Measurements from ENCODE around the gene ADD3.

DNA sequence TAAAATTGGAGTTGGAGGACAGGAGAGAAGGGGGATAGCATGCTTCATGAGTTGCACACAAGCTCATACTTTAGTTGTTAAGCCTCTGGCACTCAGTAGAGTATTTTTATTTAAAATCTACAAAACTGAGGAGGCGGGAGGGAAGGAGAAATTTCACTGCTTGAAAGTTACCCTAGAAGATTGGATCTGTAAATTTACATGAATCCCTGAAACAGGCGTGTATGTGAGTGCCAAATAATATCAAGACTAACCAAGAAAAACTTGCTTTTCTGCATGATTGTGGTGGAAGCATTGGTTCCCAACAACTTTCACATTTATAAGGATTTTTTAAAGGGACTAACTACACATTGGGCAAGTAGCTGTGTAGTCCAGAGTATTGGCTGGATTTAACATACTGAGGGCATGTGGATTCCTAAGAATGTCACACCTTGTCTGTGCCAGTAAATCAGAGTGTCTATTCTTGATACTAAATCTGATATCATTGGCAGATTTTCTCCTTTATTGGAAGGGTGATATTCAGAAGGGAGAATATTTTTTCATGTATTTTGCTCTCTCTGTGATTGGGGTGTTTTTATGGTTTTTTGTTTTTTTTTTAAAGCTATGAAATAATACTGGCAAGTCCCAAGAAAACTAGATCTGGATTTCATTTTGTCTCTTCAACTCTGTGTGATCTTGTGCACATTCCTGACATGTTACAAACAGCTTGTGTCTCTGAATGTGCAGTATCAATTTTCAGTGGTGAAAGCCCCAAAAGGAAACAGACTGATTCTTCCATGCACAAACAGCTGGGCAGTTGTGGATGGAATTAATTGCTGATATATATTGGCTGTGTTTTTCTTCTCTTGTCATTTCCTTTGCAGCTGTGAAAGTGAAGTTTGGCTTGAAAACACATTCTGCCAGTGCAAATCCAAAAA lies 67.2 kb downstream of the ADD3 start:
- TF ChIP-seq CEBPB (IDR thresholded peaks at IDR 0.05; ENCODE audit: borderline replicate concordance in 1 of 2, low read depth in 2 of 2, low read length in 2 of 2) = no peak
- TF ChIP-seq POLR2AphosphoS5 (IDR thresholded peaks at IDR 0.05; ENCODE audit: low read length) = no peak
- TF ChIP-seq KAT2A (conservative IDR thresholded peaks at IDR 0.05; ENCODE audit: control insufficient read depth, low read depth, low read length) = no peak
- TF ChIP-seq, protein P1, sequence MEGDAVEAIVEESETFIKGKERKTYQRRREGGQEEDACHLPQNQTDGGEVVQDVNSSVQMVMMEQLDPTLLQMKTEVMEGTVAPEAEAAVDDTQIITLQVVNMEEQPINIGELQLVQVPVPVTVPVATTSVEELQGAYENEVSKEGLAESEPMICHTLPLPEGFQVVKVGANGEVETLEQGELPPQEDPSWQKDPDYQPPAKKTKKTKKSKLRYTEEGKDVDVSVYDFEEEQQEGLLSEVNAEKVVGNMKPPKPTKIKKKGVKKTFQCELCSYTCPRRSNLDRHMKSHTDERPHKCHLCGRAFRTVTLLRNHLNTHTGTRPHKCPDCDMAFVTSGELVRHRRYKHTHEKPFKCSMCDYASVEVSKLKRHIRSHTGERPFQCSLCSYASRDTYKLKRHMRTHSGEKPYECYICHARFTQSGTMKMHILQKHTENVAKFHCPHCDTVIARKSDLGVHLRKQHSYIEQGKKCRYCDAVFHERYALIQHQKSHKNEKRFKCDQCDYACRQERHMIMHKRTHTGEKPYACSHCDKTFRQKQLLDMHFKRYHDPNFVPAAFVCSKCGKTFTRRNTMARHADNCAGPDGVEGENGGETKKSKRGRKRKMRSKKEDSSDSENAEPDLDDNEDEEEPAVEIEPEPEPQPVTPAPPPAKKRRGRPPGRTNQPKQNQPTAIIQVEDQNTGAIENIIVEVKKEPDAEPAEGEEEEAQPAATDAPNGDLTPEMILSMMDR (IDR thresholded peaks at IDR 0.05 in 2 of 3, conservative IDR thresholded peaks at IDR 0.05 in 1 of 3; ENCODE audit: control insufficient read depth in 2 of 3, extremely low read depth in 1 of 3, insufficient read depth in 1 of 3, low read depth in 3 of 3, low read length in 3 of 3) = no peak
- TF ChIP-seq, protein P2, sequence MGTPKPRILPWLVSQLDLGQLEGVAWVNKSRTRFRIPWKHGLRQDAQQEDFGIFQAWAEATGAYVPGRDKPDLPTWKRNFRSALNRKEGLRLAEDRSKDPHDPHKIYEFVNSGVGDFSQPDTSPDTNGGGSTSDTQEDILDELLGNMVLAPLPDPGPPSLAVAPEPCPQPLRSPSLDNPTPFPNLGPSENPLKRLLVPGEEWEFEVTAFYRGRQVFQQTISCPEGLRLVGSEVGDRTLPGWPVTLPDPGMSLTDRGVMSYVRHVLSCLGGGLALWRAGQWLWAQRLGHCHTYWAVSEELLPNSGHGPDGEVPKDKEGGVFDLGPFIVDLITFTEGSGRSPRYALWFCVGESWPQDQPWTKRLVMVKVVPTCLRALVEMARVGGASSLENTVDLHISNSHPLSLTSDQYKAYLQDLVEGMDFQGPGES (IDR thresholded peaks at IDR 0.05) = no peak
- TF ChIP-seq, protein P3, sequence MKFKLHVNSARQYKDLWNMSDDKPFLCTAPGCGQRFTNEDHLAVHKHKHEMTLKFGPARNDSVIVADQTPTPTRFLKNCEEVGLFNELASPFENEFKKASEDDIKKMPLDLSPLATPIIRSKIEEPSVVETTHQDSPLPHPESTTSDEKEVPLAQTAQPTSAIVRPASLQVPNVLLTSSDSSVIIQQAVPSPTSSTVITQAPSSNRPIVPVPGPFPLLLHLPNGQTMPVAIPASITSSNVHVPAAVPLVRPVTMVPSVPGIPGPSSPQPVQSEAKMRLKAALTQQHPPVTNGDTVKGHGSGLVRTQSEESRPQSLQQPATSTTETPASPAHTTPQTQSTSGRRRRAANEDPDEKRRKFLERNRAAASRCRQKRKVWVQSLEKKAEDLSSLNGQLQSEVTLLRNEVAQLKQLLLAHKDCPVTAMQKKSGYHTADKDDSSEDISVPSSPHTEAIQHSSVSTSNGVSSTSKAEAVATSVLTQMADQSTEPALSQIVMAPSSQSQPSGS (IDR thresholded peaks at IDR 0.05; ENCODE audit: low read length) = no peak
- TF ChIP-seq MYC (IDR thresholded peaks at IDR 0.05; ENCODE audit: insufficient read depth, insufficient read length, insufficient replicate concordance, low read length, severe bottlenecking) = no peak
- TF ChIP-seq, protein P4, sequence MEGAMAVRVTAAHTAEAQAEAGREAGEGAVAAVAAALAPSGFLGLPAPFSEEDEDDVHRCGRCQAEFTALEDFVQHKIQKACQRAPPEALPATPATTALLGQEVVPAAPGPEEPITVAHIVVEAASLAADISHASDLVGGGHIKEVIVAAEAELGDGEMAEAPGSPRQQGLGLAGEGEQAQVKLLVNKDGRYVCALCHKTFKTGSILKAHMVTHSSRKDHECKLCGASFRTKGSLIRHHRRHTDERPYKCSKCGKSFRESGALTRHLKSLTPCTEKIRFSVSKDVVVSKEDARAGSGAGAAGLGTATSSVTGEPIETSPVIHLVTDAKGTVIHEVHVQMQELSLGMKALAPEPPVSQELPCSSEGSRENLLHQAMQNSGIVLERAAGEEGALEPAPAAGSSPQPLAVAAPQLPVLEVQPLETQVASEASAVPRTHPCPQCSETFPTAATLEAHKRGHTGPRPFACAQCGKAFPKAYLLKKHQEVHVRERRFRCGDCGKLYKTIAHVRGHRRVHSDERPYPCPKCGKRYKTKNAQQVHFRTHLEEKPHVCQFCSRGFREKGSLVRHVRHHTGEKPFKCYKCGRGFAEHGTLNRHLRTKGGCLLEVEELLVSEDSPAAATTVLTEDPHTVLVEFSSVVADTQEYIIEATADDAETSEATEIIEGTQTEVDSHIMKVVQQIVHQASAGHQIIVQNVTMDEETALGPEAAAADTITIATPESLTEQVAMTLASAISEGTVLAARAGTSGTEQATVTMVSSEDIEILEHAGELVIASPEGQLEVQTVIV (IDR thresholded peaks at IDR 0.05; ENCODE audit: borderline replicate concordance, partially characterized antibody) = no peak
- TF ChIP-seq, protein P5, sequence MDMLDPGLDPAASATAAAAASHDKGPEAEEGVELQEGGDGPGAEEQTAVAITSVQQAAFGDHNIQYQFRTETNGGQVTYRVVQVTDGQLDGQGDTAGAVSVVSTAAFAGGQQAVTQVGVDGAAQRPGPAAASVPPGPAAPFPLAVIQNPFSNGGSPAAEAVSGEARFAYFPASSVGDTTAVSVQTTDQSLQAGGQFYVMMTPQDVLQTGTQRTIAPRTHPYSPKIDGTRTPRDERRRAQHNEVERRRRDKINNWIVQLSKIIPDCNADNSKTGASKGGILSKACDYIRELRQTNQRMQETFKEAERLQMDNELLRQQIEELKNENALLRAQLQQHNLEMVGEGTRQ (IDR thresholded peaks at IDR 0.05; ENCODE audit: borderline replicate concordance, low read depth, low read length) = no peak
- TF ChIP-seq ZNF274 (IDR thresholded peaks at IDR 0.05; ENCODE audit: insufficient read depth, insufficient read length) = no peak
- TF ChIP-seq, protein P6, sequence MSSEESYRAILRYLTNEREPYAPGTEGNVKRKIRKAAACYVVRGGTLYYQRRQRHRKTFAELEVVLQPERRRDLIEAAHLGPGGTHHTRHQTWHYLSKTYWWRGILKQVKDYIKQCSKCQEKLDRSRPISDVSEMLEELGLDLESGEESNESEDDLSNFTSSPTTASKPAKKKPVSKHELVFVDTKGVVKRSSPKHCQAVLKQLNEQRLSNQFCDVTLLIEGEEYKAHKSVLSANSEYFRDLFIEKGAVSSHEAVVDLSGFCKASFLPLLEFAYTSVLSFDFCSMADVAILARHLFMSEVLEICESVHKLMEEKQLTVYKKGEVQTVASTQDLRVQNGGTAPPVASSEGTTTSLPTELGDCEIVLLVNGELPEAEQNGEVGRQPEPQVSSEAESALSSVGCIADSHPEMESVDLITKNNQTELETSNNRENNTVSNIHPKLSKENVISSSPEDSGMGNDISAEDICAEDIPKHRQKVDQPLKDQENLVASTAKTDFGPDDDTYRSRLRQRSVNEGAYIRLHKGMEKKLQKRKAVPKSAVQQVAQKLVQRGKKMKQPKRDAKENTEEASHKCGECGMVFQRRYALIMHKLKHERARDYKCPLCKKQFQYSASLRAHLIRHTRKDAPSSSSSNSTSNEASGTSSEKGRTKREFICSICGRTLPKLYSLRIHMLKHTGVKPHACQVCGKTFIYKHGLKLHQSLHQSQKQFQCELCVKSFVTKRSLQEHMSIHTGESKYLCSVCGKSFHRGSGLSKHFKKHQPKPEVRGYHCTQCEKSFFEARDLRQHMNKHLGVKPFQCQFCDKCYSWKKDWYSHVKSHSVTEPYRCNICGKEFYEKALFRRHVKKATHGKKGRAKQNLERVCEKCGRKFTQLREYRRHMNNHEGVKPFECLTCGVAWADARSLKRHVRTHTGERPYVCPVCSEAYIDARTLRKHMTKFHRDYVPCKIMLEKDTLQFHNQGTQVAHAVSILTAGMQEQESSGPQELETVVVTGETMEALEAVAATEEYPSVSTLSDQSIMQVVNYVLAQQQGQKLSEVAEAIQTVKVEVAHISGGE (CRISPR knock-in tag; IDR thresholded peaks at IDR 0.05) = no peak
- no peak for TF ChIP-seq E2F4 (IDR thresholded peaks at IDR 0.05; ENCODE audit: low read depth, low read length)
- no peak for TF ChIP-seq POU2F2 (IDR thresholded peaks at IDR 0.05; ENCODE audit: borderline replicate concordance, low read depth, low read length)
- TF ChIP-seq TAF1 (IDR thresholded peaks at IDR 0.05; ENCODE audit: borderline replicate concordance, low read depth, low read length) = no peak

Data from GM12878 (cell line).